Activated CD4-positive, alpha-beta T cell treated with anti-CD3 and anti-CD28 coated beads, Interleukin-2, amount 50 U/mL, for 1 hour (primary cell): Measurements from ENCODE around the gene USP37.
"Not testable (repeated sequence)": the region's sequence is repeated elsewhere in the genome, so short reads cannot be mapped to it uniquely, and the experiment has no call there.

Experiments
- DNase-seq: peaks from one replicate; pipeline ENCODE4 v3.0.0-alpha.2; 2020

Gene USP37

GRCh38 chr2:218554225-218554624 is 13.9 kb downstream of the USP37 start:
- DNase-seq: not testable (repeated sequence)

- DNase-seq: no peak
These were observed 20.2 kb downstream of the USP37 start for GRCh38 chr2:218547978-218548377.

- no peak for DNase-seq
These were observed 20.6 kb downstream of the USP37 start for GRCh38 chr2:218547511-218547910.

GRCh38 chr2:218546012-218546411 is 22.1 kb downstream of the USP37 start:
- DNase-seq: no peak

GRCh38 chr2:218540015-218540414 is 28.1 kb downstream of the USP37 start:
- DNase-seq: no peak

GRCh38 chr2:218536804-218537494 is 31.2 kb downstream of the USP37 start:
- DNase-seq: no peak

GRCh38 chr2:218529990-218530389 is 38.2 kb downstream of the USP37 start:
- DNase-seq: no peak

- not testable (repeated sequence) for DNase-seq
These were observed 39.7 kb downstream of the USP37 start for GRCh38 chr2:218528409-218528808.

- DNase-seq: no peak
These were observed 44.5 kb downstream of the USP37 start for GRCh38 chr2:218523651-218524050.

GRCh38 chr2:218518876-218519275 is 49.3 kb downstream of the USP37 start:
- no peak for DNase-seq

- no peak for DNase-seq
These were observed 50.5 kb downstream of the USP37 start for GRCh38 chr2:218517434-218518206.

GRCh38 chr2:218516614-218517013 is 51.5 kb downstream of the USP37 start:
- no peak for DNase-seq

- DNase-seq: no peak
These were observed 54.5 kb downstream of the USP37 start for GRCh38 chr2:218513676-218514075.

GRCh38 chr2:218508299-218508698 is 59.9 kb downstream of the USP37 start:
- DNase-seq: no peak

GRCh38 chr2:218505754-218506371 is 62.3 kb downstream of the USP37 start:
- DNase-seq: no peak

GRCh38 chr2:218501665-218502064 is 66.5 kb downstream of the USP37 start:
- no peak for DNase-seq

- DNase-seq: no peak
These were observed 67.6 kb downstream of the USP37 start for GRCh38 chr2:218500501-218501060.

- no peak for DNase-seq
These were observed 82.0 kb downstream of the USP37 start for GRCh38 chr2:218485986-218486667.

- DNase-seq: no peak
These were observed 85.5 kb downstream of the USP37 start for GRCh38 chr2:218482651-218483050.

GRCh38 chr2:218479595-218479994 is 88.6 kb downstream of the USP37 start:
- DNase-seq: no peak

- no peak for DNase-seq
These were observed 89.6 kb downstream of the USP37 start for GRCh38 chr2:218478544-218478943.

- DNase-seq: no peak
These were observed 90.9 kb downstream of the USP37 start for GRCh38 chr2:218477247-218477646.

- DNase-seq: no peak
These were observed 91.5 kb downstream of the USP37 start for GRCh38 chr2:218476676-218477075.
